Measurements from ENCODE around the gene GALNT9. TPM values are rescaled to one million over a fixed set of nuclear protein-coding genes. Genes with fewer than 3 reads are reported as not detected.

GALNT9 gene
- total RNA-seq, 1 experiment from 2014 or later: 0.45 TPM

DNA sequence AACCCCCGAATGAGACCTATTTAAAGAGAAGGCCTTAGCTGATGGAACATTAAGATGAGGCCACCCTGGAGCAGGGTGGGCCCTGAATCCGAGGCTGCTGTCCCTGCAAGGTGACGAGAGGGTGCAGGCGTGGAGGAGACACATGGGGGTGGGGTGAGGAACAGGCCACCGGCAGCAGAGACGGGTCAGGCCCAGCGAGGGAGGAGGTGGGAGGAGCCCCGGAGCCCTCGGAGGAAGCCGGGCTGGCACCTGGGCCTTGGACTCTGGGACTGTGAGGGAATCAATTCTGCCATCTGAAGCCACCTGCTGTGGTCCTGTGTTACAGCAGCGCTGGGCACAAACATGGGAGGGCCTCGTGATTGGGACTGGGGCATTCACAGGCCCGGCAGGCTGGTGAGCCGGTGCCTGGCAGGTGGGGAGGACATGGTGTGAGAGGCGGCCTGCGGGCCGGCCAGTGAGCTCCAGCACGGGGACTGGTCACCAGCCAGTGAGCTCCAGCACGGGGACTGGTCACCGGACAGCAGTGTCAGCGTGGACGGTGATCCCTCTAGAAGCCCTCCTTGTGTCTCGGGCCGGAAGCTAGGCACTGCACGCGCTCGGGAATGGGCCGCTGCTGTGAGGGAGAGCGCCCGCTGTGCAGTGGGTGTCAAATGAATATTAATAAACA, 138.4 kb downstream of the GALNT9 start:
- ChIA-PET POLR2A (no interaction called here), CTCF (interaction anchor here (0.6 kb wide), 1 partner anchor 228 kb away, joined by 12 read pairs; no protein-coding TSS in a partner anchor)
- H3K4me1 ChIP-seq: peaks cover 8% of the 10 kb centered on the region; the same call in 1 of the 2 replicates
- H3K27me3 Mint-ChIP-seq (ENCODE audit: insufficient read depth, unreplicated experiment): peaks cover 4% of the 10 kb centered on the region
- H3K27me3 ChIP-seq (replicated peaks; ENCODE audit: control insufficient read depth, insufficient read depth, low read length): no peaks in the 10 kb centered on the region
- peaks cover 9% of the 10 kb centered on the region for H3K9me3 Mint-ChIP-seq (ENCODE audit: unreplicated experiment)
- H3K27ac Mint-ChIP-seq (ENCODE audit: unreplicated experiment): no peak overlapping the region
- DNase-seq: no peak
- intact Hi-C loops (cut with micrococcal nuclease; ENCODE audit: unreplicated experiment): no loop called here
- no peaks in the 10 kb centered on the region for H3K36me3 ChIP-seq (ENCODE audit: control insufficient read depth, insufficient read depth, low read length)
- H3K4me3 ChIP-seq (ENCODE audit: low read depth, low read length): peak overlapping the region; percentile 55
- H3K36me3 Mint-ChIP-seq (ENCODE audit: insufficient read depth, unreplicated experiment): peaks cover 6% of the 10 kb centered on the region
- BruUV-seq (replicated peaks): no TSS peak
- no peaks in the 10 kb centered on the region; the same call in 1 of the 2 replicates for H3K9me3 ChIP-seq
- H3K4me1 Mint-ChIP-seq (ENCODE audit: low read depth, unreplicated experiment): peaks cover 7% of the 10 kb centered on the region
- TF ChIP-seq, protein P1, sequence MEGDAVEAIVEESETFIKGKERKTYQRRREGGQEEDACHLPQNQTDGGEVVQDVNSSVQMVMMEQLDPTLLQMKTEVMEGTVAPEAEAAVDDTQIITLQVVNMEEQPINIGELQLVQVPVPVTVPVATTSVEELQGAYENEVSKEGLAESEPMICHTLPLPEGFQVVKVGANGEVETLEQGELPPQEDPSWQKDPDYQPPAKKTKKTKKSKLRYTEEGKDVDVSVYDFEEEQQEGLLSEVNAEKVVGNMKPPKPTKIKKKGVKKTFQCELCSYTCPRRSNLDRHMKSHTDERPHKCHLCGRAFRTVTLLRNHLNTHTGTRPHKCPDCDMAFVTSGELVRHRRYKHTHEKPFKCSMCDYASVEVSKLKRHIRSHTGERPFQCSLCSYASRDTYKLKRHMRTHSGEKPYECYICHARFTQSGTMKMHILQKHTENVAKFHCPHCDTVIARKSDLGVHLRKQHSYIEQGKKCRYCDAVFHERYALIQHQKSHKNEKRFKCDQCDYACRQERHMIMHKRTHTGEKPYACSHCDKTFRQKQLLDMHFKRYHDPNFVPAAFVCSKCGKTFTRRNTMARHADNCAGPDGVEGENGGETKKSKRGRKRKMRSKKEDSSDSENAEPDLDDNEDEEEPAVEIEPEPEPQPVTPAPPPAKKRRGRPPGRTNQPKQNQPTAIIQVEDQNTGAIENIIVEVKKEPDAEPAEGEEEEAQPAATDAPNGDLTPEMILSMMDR (IDR thresholded peaks at IDR 0.05; ENCODE audit: insufficient read depth in 1 of 2, low read depth in 1 of 2, low read length in 1 of 2, severe bottlenecking in 1 of 2, unreplicated experiment in 1 of 2): no peak
- peak overlapping the region; percentile 90 for H3K4me3 Mint-ChIP-seq (ENCODE audit: unreplicated experiment)

DNA sequence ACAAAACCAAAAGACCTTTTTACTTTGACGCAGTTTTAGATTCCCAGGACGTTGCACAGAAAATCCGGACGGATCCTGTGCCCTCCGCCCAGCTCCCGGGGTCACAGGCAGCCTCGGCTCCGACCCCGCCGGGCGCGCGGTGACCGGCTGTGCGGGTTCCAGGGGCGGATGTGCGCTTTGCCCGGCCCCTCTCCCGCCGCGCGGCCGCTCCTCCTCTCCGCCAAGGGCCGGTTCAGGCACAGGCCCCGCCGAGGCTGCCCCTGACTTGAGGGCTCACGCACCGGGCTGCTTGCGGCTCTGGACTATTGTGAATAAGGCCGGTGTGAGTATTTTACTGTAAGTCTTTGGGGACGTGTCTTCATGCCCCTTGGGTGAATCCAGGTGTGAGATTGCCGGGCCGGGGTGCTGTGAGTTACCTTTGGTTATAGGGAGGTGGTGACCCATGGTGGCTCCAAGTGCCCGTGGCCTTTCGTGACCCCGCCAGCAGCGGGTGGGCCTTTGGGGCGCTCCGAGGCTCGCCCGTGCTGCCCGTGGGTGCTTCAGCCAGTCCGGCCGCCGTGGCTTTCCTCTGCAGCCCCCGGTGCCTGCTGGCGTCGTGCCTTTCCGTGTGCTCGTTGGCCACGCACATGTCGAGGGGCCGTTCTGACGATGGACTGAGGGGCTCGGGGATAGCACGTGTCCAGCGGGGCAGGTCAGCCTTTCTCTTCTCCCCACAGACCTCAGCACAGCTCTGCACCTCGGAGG, 139.2 kb downstream of the GALNT9 start:
- ChIA-PET POLR2A (interaction anchor here (0.6 to 0.7 kb wide), 3 partner anchors 15 to 292 kb away, joined by 3 read pairs; partner anchors contain the start of gene GALNT9), CTCF (interaction anchor here (1.2 to 1.5 kb wide), 4 partner anchors 12 to 224 kb away, joined by 3 to 6 read pairs (median 5); no protein-coding TSS in a partner anchor)
- Histone ChIP-seq H3K36me3 (ENCODE audit: control insufficient read depth, insufficient read depth, low read length) (no peaks in the 10 kb centered on the region), H3K27me3 (replicated peaks; ENCODE audit: control insufficient read depth, insufficient read depth, low read length) (no peaks in the 10 kb centered on the region), H3K9me3 (no peaks in the 10 kb centered on the region; the same call in 1 of the 2 replicates), H3K4me3 (ENCODE audit: low read depth, low read length) (peak overlapping the region; percentile 55), H3K4me1 (peaks cover 8% of the 10 kb centered on the region; the same call in 1 of the 2 replicates)
- Mint-ChIP-seq H3K9me3 (ENCODE audit: unreplicated experiment) (peaks cover 9% of the 10 kb centered on the region), H3K4me1 (ENCODE audit: low read depth, unreplicated experiment) (peaks cover 7% of the 10 kb centered on the region), H3K27ac (ENCODE audit: unreplicated experiment) (peak overlapping the region; percentile 72), H3K36me3 (ENCODE audit: insufficient read depth, unreplicated experiment) (peaks cover 6% of the 10 kb centered on the region), H3K27me3 (ENCODE audit: insufficient read depth, unreplicated experiment) (peaks cover 8% of the 10 kb centered on the region), H3K4me3 (ENCODE audit: unreplicated experiment) (peak overlapping the region; percentile 90)
- intact Hi-C loops (cut with micrococcal nuclease; ENCODE audit: unreplicated experiment): no loop called here
- TF ChIP-seq, protein P1 (IDR thresholded peaks at IDR 0.05; ENCODE audit: insufficient read depth in 1 of 2, low read depth in 1 of 2, low read length in 1 of 2, severe bottlenecking in 1 of 2, unreplicated experiment in 1 of 2): no peak
- no peak for DNase-seq
- TSS peak; percentile 33 for BruUV-seq (replicated peaks)

DNA sequence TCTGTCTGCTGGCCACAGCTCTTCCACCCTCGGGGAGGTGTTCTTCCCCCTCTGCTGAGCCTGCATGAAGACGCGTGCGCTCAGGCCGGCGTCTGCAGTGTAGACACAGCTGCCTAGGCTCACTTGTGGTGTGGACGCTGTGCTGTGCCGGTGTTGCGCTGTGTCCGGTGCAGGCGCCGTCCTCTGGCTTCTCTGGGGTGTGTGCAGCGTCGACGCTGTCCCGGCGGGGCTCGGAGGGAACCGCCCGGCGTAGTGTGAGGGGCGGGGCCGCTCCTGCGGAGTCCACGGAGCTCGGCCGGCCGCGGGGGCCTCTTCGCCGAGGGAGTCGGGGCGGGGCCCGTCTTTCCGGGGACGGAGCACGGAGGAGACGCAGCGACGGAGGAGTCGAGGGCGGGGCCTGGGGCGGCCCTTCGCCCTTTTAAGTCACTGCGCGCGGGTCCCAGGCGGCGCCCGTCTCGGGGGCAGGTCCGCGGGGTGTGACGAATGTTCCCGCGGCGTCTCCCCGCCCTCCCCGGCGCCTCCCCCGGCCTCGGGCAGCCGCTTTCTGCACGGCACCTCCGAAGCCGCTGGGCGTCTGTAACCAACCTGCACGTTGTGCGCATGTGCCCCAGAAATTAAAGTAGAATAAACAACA, 139.9 kb downstream of the GALNT9 start:
- peak overlapping the region; percentile 55 for H3K4me3 ChIP-seq (ENCODE audit: low read depth, low read length)
- H3K4me1 Mint-ChIP-seq (ENCODE audit: low read depth, unreplicated experiment): peaks cover 7% of the 10 kb centered on the region
- BruUV-seq (replicated peaks): no TSS peak
- H3K4me3 Mint-ChIP-seq (ENCODE audit: unreplicated experiment): peak overlapping the region; percentile 90
- POLR2A ChIA-PET: interaction anchor here (0.6 to 0.7 kb wide), 3 partner anchors 15 to 292 kb away, joined by 3 read pairs; partner anchors contain the start of gene GALNT9
- H3K36me3 ChIP-seq (ENCODE audit: control insufficient read depth, insufficient read depth, low read length): no peaks in the 10 kb centered on the region
- H3K27me3 Mint-ChIP-seq (ENCODE audit: insufficient read depth, unreplicated experiment): peaks cover 8% of the 10 kb centered on the region
- CTCF ChIA-PET: interaction anchor here (1.2 to 1.5 kb wide), 4 partner anchors 11 to 225 kb away, joined by 3 to 6 read pairs (median 5); no protein-coding TSS in a partner anchor
- no peaks in the 10 kb centered on the region; the same call in 1 of the 2 replicates for H3K9me3 ChIP-seq
- peaks cover 8% of the 10 kb centered on the region; the same call in 1 of the 2 replicates for H3K4me1 ChIP-seq
- peak overlapping the region; percentile 72 for H3K27ac Mint-ChIP-seq (ENCODE audit: unreplicated experiment)
- peaks cover 9% of the 10 kb centered on the region for H3K9me3 Mint-ChIP-seq (ENCODE audit: unreplicated experiment)
- intact Hi-C loops (cut with micrococcal nuclease; ENCODE audit: unreplicated experiment): loop anchor here (1.0 kb wide), 1 partner anchor 30 kb away; no protein-coding TSS in a partner anchor
- peak; percentile 93 to 95 for DNase-seq
- no peaks in the 10 kb centered on the region for H3K27me3 ChIP-seq (replicated peaks; ENCODE audit: control insufficient read depth, insufficient read depth, low read length)
- TF ChIP-seq, protein P1 (IDR thresholded peaks at IDR 0.05; ENCODE audit: insufficient read depth in 1 of 2, low read depth in 1 of 2, low read length in 1 of 2, severe bottlenecking in 1 of 2, unreplicated experiment in 1 of 2): no peak
- H3K36me3 Mint-ChIP-seq (ENCODE audit: insufficient read depth, unreplicated experiment): peaks cover 6% of the 10 kb centered on the region
